H1 (cell line): ENCODE results near the gene ADA. TPM values are rescaled to one million over a fixed set of nuclear protein-coding genes. Genes with fewer than 3 reads are reported as not detected.

Experiments
- CTCF ChIA-PET: fragments of 300-600 bp; sonication (Branson Sonifier 250); formaldehyde crosslinking; loops from one replicate; lab custom pipeline; 2021; ENCODE audit not compliant: partially characterized antibody; lab: Charles Lee
- POLR2A ChIA-PET: fragments of 300-600 bp; sonication (Branson Sonifier 250); formaldehyde crosslinking; loops from one replicate; lab custom pipeline; 2021; ENCODE audit warnings: inconsistent platforms; ENCODE audit not compliant: partially characterized antibody; lab: Charles Lee
- DNase-seq, 2 experiments: peaks; one replicate each; pipeline versions ENCODE4 v3.0.0 to v3.0.0-alpha.2; 2010 to 2022; ENCODE audit warnings: low spot score in 2 of 2, low read depth in 1 of 2, mixed read lengths in 1 of 2
- FAIRE-seq: peaks from 2 replicates; lab custom pipeline; 2011; peaks lifted over from hg19 to GRCh38; lab: Jason Lieb, UNC
- H2AFZ ChIP-seq: 2 replicates; pipeline ENCODE4 v1.8.1; 2012; ENCODE audit warnings: low read length, inconsistent platforms
- H2AK5ac ChIP-seq: 2 replicates; pipeline ENCODE4 v1.6.1; 2013; ENCODE audit warnings: low read depth, low read length
- H2BK120ac ChIP-seq: replicated peaks from 2 replicates; pipeline ENCODE3; 2013; ENCODE audit warnings: low read depth, low read length, inconsistent platforms
- H2BK12ac ChIP-seq: 2 replicates; pipeline ENCODE4 v1.6.1; 2013; ENCODE audit warnings: low read depth, low read length
- H2BK15ac ChIP-seq: 2 replicates; pipeline ENCODE4 v1.6.1; 2013; ENCODE audit warnings: low read length
- H2BK20ac ChIP-seq: 2 replicates; pipeline ENCODE4 v1.6.1; 2013; ENCODE audit warnings: low read length
- H2BK5ac ChIP-seq: 2 replicates; pipeline ENCODE4 v1.6.1; 2013; ENCODE audit warnings: low read depth, low read length
- H3K14ac ChIP-seq: 2 replicates; pipeline ENCODE4 v1.6.1; 2013; ENCODE audit warnings: inconsistent platforms; ENCODE audit not compliant: insufficient read length
- H3K18ac ChIP-seq: 2 replicates; pipeline ENCODE4 v1.6.1; 2013; ENCODE audit warnings: low read length; ENCODE audit errors: extremely low read depth
- H3K23ac ChIP-seq: 2 replicates; pipeline ENCODE4 v1.6.1; 2013; ENCODE audit warnings: inconsistent platforms; ENCODE audit not compliant: insufficient read length
- H3K23me2 ChIP-seq: 2 replicates; pipeline ENCODE4 v1.6.1; 2013; ENCODE audit warnings: low read depth, low read length
- H3K27ac ChIP-seq: 2 replicates; pipeline ENCODE4 v1.6.1; 2011; ENCODE audit warnings: low read depth, low read length, inconsistent platforms
- H3K27me3 ChIP-seq, 4 experiments: replicated peaks in 1 of 4; 1 replicate in 1 of 4; 2 replicates in 3 of 4; pipeline versions ENCODE4 v1.6.1 to v1.8.1; 2011 to 2013; ENCODE audit warnings: low read length in 3 of 4, mild to moderate bottlenecking in 3 of 4, inconsistent platforms in 2 of 4, mixed read lengths in 2 of 4, moderate library complexity in 1 of 4; ENCODE audit not compliant: control insufficient read depth in 3 of 4, insufficient read depth in 3 of 4; ENCODE audit errors: extremely low read depth in 1 of 4
- H3K36me3 ChIP-seq, 4 experiments: 2 replicates each; pipeline versions ENCODE4 v1.6.1 to v1.8.1; 2011 to 2013; ENCODE audit warnings: mild to moderate bottlenecking in 4 of 4, low read length in 3 of 4, moderate library complexity in 2 of 4, control low read depth in 1 of 4, inconsistent platforms in 1 of 4; ENCODE audit not compliant: insufficient read depth in 4 of 4, control insufficient read depth in 2 of 4
- H3K4ac ChIP-seq: replicated peaks from 2 replicates; pipeline ENCODE3; 2013; ENCODE audit warnings: low read length, low read depth, mixed read lengths, inconsistent platforms; ENCODE audit not compliant: insufficient read length
- H3K4me1 ChIP-seq, 4 experiments: replicated peaks in 1 of 4; 1 replicate in 1 of 4; 2 replicates in 3 of 4; pipeline versions ENCODE4 v1.6.1 to v1.8.1; 2011 to 2013; ENCODE audit warnings: low read length in 3 of 4, inconsistent platforms in 2 of 4, mixed read lengths in 1 of 4; ENCODE audit not compliant: insufficient read depth in 4 of 4, control insufficient read depth in 3 of 4
- H3K4me2 ChIP-seq, 2 experiments: 2 replicates each; pipeline versions ENCODE4 v1.6.1 to v1.8.1; 2011 to 2013; ENCODE audit warnings: low read depth in 2 of 2, low read length in 2 of 2, control low read depth in 1 of 2, inconsistent platforms in 1 of 2, mild to moderate bottlenecking in 1 of 2; ENCODE audit not compliant: insufficient read depth in 1 of 2
- H3K4me3 ChIP-seq, 4 experiments: fragments of 200-600, 300-600 bp in 1 of 4; sonication (generic), shearing (Covaris generic), sonication (Bioruptor Twin) in 1 of 4; 2 replicates each; pipeline versions ENCODE4 v1.5.1 to v1.8.1; 2011 to 2016; ENCODE audit warnings: low read length in 4 of 4, low read depth in 3 of 4, control low read depth in 2 of 4, inconsistent platforms in 2 of 4, mild to moderate bottlenecking in 2 of 4, mixed read lengths in 1 of 4, moderate library complexity in 1 of 4; ENCODE audit not compliant: insufficient read depth in 2 of 4; ENCODE audit errors: extremely low read depth in 1 of 4
- H3K56ac ChIP-seq: replicated peaks from 2 replicates; pipeline ENCODE3; 2013; ENCODE audit warnings: low read depth, mild to moderate bottlenecking, mixed read lengths, low read length, inconsistent platforms; ENCODE audit not compliant: insufficient read length
- H3K79me1 ChIP-seq: 2 replicates; pipeline ENCODE4 v1.6.1; 2013; ENCODE audit warnings: low read depth, low read length, control low read depth
- H3K79me2 ChIP-seq, 2 experiments: 2 replicates each; pipeline versions ENCODE4 v1.6.1 to v1.8.1; 2012 to 2013; ENCODE audit warnings: low read length in 2 of 2, mild to moderate bottlenecking in 2 of 2, inconsistent platforms in 1 of 2; ENCODE audit not compliant: insufficient read depth in 2 of 2, control insufficient read depth in 1 of 2
- H3K9ac ChIP-seq, 4 experiments: replicated peaks in 1 of 4; 1 replicate in 1 of 4; 2 replicates in 3 of 4; pipeline versions ENCODE4 v1.6.1 to v1.8.1; 2011 to 2013; ENCODE audit warnings: low read depth in 3 of 4, low read length in 3 of 4, control low read depth in 2 of 4, mild to moderate bottlenecking in 2 of 4, moderate library complexity in 2 of 4, inconsistent platforms in 1 of 4; ENCODE audit errors: extremely low read depth in 1 of 4
- H3K9me3 ChIP-seq, 2 experiments: 2 replicates each; pipeline versions ENCODE4 v1.6.1 to v1.8.1; 2012 to 2013; ENCODE audit warnings: mild to moderate bottlenecking in 2 of 2, moderate library complexity in 2 of 2, control low read depth in 1 of 2, inconsistent platforms in 1 of 2, low read depth in 1 of 2, low read length in 1 of 2, mixed read lengths in 1 of 2; ENCODE audit not compliant: insufficient read depth in 2 of 2
- H4K20me1 ChIP-seq, 2 experiments: replicated peaks in 1 of 2; 2 replicates each; pipeline versions ENCODE3 to v1.8.1; 2011 to 2013; ENCODE audit warnings: inconsistent platforms in 2 of 2, low read length in 2 of 2, mild to moderate bottlenecking in 1 of 2; ENCODE audit not compliant: insufficient read depth in 2 of 2, control insufficient read depth in 1 of 2
- H4K5ac ChIP-seq: 2 replicates; pipeline ENCODE4 v1.6.1; 2013; ENCODE audit warnings: low read length, low read depth, mixed read lengths, inconsistent platforms; ENCODE audit not compliant: insufficient read length
- H4K8ac ChIP-seq: 2 replicates; pipeline ENCODE4 v1.8.0; 2013; ENCODE audit warnings: mild to moderate bottlenecking, moderate library complexity, low read length, inconsistent platforms; ENCODE audit not compliant: insufficient read depth; ENCODE audit errors: extremely low read depth
- H4K91ac ChIP-seq: replicated peaks from 2 replicates; pipeline ENCODE3; 2013; ENCODE audit warnings: low read length, mixed read lengths, inconsistent platforms; ENCODE audit not compliant: insufficient read length
- ASH2L ChIP-seq: fragments of 200-600, 300-600 bp; sonication (generic); IDR thresholded peaks from one replicate; pipeline ENCODE4 v1.7.1; 2017; ENCODE audit warnings: low read length
- CBX5 ChIP-seq: fragments of 300-800, 300-1000 bp; sonication (generic); IDR thresholded peaks from 2 replicates; pipeline ENCODE4 v1.7.1; 2016; ENCODE audit warnings: antibody characterized with exemption, low read length, low read depth
- CHD1 ChIP-seq: IDR thresholded peaks from 2 replicates; pipeline ENCODE4 v1.6.1; 2012; ENCODE audit warnings: low read depth, low read length, improper control_type of control experiment
- CHD2 ChIP-seq: IDR thresholded peaks from 2 replicates; pipeline ENCODE4 v1.6.1; 2012; ENCODE audit warnings: low read length, improper control_type of control experiment
- CTCF ChIP-seq, 3 experiments: IDR thresholded peaks; 1 replicate in 2 of 3; 2 replicates in 1 of 3; pipeline versions ENCODE4 v1.5.1 to v1.6.1; 2011; ENCODE audit warnings: low read length in 3 of 3, mild to moderate bottlenecking in 3 of 3, inconsistent platforms in 2 of 3, low read depth in 1 of 3, moderate library complexity in 1 of 3; ENCODE audit not compliant: insufficient read depth in 1 of 3; ENCODE audit errors: control extremely low read depth in 1 of 3
- GABPA ChIP-seq: IDR thresholded peaks from 2 replicates; pipeline ENCODE4 v1.6.1; 2011; ENCODE audit warnings: mild to moderate bottlenecking, low read length, moderate library complexity, borderline replicate concordance; ENCODE audit not compliant: insufficient read depth
- HDAC6 ChIP-seq: IDR thresholded peaks from one replicate; pipeline ENCODE4 v1.7.1; 2012; ENCODE audit warnings: low read depth, mild to moderate bottlenecking, inconsistent platforms, low read length, moderate library complexity
- MAFK ChIP-seq: IDR thresholded peaks from 2 replicates; pipeline ENCODE4 v1.6.1; 2012; ENCODE audit warnings: low read depth, mild to moderate bottlenecking, improper control_type of control experiment, low read length
- RNF2 ChIP-seq: fragments of 200-900, 300-1000 bp; sonication (generic); IDR thresholded peaks from 2 replicates; pipeline ENCODE4 v1.7.1; 2016; ENCODE audit warnings: borderline replicate concordance, low read depth, mild to moderate bottlenecking, antibody characterized with exemption, low read length; ENCODE audit not compliant: poor library complexity, severe bottlenecking; ENCODE audit errors: missing control alignments
- SP1 ChIP-seq: IDR thresholded peaks from 2 replicates; pipeline ENCODE4 v1.6.1; 2011; ENCODE audit warnings: low read depth, low read length
- TAF1 ChIP-seq: IDR thresholded peaks from 2 replicates; pipeline ENCODE4 v1.6.1; 2011; ENCODE audit warnings: mild to moderate bottlenecking, low read depth, low read length
- WGBS, 2 experiments: shearing (Covaris generic) in 1 of 2; methylation state at CpG; one replicate each; pipeline versions ENCODE4 v1.1.6 to v1.1.7; 2013 to 2015; ENCODE audit warnings: low lambda C conversion rate in 2 of 2, mixed read lengths in 2 of 2, inconsistent platforms in 1 of 2, low coverage in 1 of 2, missing lambda C conversion rate in 1 of 2; ENCODE audit not compliant: insufficient replicate concordance in 2 of 2, insufficient coverage in 1 of 2, insufficient read length in 1 of 2; ENCODE audit errors: extremely low coverage in 1 of 2, missing lambda C conversion rate in 1 of 2; 5-methylcytosine and 5-hydroxymethylcytosine counted together
- polyA plus RNA-seq, 7 experiments: library from polyadenylated mRNA; depleted of rRNA in 3 of 7; stranded (reverse) in 5 of 7; unstranded in 2 of 7; fragments of >200 nt in 5 of 7; fragments of 200-250 nt in 2 of 7; gene quantifications; 1 replicate in 5 of 7; 2 replicates in 1 of 7; 4 replicates in 1 of 7; pipeline versions ENCODE4 v1.2.1 to v1.2.3, GENCODE V29; 2011 to 2013; ENCODE audit warnings: missing spikeins in 2 of 7, mixed read lengths in 2 of 7
- total RNA-seq: library from RNA; stranded (reverse); fragmentation: NEBNext Ultra II Directional; extraction: Animal tissue kit (Norgen Biotek cat#: 25700); gene quantifications from 2 replicates; pipeline ENCODE4 v1.2.1, GENCODE V29; 2021

Gene ADA
- total and polyA plus RNA-seq, 2 of the 8 experiments (the other 6 are each of a cell fraction or from before 2014, with no cell fraction given), result 19.9 to 32.8 TPM

- Histone ChIP-seq H2AFZ (no peak overlapping the region), H3K79me1 (no peaks in the 10 kb centered on the region), H3K9ac (no peak overlapping the region), H4K91ac (no peak overlapping the region), H3K23me2 (no peaks in the 10 kb centered on the region; the same call in 1 of the 2 replicates), H3K27me3 (no peaks in the 10 kb centered on the region), H4K8ac (no peak overlapping the region), H3K4me1 (peaks cover 1 to 14% (median 10%) of the 10 kb centered on the region in 4 experiments), H3K14ac (no peak overlapping the region), H3K18ac (peak overlapping the region; percentile 71; the same call in 1 of the 2 replicates), H2BK5ac (0 out of 2 replicates have a peak overlapping the region, but pooled peaks have one; percentile 52), H2BK15ac (peak overlapping the region; percentile 19; the same call in 1 of the 2 replicates), H3K36me3 (no peaks in the 10 kb centered on the region), H3K9me3 (no peaks in the 10 kb centered on the region), H2BK12ac (peak overlapping the region; percentile 35; the same call in 1 of the 2 replicates), H3K23ac (no peak overlapping the region), H3K4me3 (no peak overlapping the region), H2BK120ac (no peak overlapping the region), H3K27ac (no peak overlapping the region), H4K20me1 (no peaks in the 10 kb centered on the region), H3K56ac (no peak overlapping the region), H2BK20ac (0 out of 2 replicates have a peak overlapping the region, but pooled peaks have one; percentile 80), H3K4ac (no peak overlapping the region), H2AK5ac (no peak overlapping the region; the same call in 1 of the 2 replicates), H3K79me2 (no peaks in the 10 kb centered on the region), H4K5ac (no peak overlapping the region), H3K4me2 (no peak overlapping the region)
- ChIA-PET POLR2A (interaction anchor here (1.1 kb wide), 1 partner anchor 58 kb away, joined by 4 read pairs; no protein-coding TSS in a partner anchor), CTCF (interaction anchor here (0.7 to 8.6 kb wide), 7 partner anchors 10 to 238 kb away, joined by 3 to 180 read pairs (median 6); partner anchors contain the start of gene CCN5)
- FAIRE-seq (no peak), DNase-seq (no peak)
- 94% methylated on average over 11 of the region's 11 CpGs; no CpG with 5 or more reads in 1 of the 2 experiments for WGBS, 2 experiments
- no peak for TF ChIP-seq CTCF (IDR thresholded peaks at IDR 0.05; ENCODE audit: control extremely low read depth in 1 of 3, insufficient read depth in 1 of 3, low read depth in 1 of 3, low read length in 3 of 3)
- TF ChIP-seq SP1, result no peak
- TF ChIP-seq HDAC6, result no peak
- TF ChIP-seq MAFK, result no peak
- no peak for TF ChIP-seq ASH2L
- no peak for TF ChIP-seq CHD2
- TF ChIP-seq GABPA, result no peak
- no peak for TF ChIP-seq CBX5
- no peak for TF ChIP-seq CHD1
- no peak for TF ChIP-seq TAF1
- TF ChIP-seq RNF2, result no peak
Measured at GRCh38 chr20:44700306-44700705, 48.8 kb upstream of the ADA start.
